ENCODE results near the gene FHOD3.
A peak's percentile ranks its signal among the peaks of the same experiment; 100 is the strongest.
"Not testable (repeated sequence)": the region's sequence is repeated elsewhere in the genome, so short reads cannot be mapped to it uniquely, and the experiment has no call there.

FHOD3 gene

DNA sequence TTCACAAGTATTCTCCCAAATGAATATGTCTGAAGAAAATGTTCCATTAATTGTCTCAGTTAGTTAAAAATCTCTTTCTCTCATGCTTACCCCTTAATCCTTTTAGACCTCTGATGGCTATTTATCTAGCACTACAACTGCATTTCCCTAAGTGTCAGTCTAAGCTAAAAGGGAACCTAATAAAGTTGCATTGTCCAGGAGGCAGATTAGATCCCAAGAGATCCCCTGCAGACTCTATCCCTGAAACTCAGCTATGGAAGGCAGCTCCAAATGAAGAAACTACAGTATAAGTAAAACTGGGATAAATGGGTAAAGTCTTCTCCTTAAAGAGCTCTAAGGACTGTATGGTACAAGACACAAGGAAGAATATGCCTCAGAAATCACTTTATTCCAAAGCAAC, 518.6 kb downstream of the FHOD3 start:
- DNase-seq: not testable (repeated sequence)

DNA sequence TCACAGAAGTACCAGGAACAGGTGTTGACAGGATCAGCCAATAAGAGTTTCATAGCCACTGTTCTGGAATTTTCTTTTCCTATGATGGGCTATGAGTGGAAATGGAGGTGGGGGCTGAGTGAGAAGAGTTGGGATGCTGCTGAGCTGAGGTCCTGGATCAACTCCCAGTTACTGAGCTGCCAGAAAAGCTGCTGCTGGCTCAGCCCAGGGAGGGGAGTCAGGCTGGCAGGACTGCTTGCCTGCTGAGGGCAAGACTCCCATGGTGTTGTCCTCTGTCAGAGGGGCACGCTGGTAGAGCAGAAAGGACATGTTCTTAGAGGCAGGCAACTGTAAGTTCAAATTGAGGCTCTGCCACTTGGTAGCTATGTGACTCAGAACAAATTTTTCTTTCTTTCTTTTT, 519.5 kb downstream of the FHOD3 start:
- DNase-seq: no peak

DNA sequence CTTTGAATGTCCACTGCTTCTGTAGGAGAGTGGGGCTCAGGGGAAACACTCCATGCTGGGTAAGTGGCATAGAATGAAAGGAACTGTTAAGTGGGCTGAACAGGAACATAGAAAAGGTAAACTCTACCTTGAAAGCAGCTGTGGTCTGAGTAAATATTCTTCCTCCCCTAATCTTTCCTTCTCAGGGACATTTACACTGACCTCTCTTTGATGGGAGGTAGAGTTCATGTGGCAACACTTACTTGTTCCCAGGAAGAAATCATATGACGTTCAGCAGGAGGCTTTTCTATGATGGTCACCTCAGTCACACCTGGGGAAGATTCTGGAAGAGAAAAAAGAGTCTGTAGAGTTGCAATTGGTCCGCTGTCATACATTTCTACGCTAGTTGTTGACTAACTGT, 521.1 kb downstream of the FHOD3 start:
- DNase-seq: no peak

DNA sequence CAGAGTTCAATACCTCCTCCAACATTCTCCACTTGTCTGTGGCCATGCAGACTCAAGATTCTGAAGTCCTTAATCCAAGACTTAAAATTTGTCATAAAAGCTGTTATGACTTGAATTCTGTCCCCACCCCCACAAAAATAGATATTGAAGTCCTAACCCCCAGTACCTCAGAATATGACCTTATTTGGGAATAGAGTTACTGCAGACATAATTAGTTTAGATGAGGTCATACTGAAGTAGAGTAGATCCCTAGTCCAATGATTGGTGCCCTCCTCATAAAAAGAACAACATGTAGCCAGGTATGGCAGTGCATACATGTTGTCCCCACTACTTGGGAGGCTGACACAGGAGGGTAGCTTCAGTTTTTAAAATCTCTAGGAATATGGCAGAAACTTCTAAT, 522.1 kb downstream of the FHOD3 start:
- no peak for DNase-seq

DNA sequence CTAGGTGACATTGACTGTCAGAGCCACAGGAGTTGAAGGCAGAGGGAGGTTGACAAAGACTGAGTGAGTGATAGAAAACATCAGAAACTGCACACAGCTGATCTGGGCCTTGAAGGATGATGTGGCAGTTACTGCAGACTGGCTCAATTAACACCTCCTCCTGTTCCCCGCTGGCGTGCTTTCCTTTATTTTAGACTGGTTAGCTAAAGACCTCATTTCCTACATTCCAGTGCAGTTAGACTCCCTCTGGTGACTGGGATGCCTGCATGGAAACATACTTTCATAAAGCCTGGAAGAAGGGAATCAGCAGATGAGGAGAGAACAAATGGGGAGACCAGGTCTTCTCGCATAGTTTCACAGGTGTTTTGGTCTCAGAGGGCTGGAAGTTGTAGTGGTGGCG, 524.2 kb downstream of the FHOD3 start:
- no peak for DNase-seq

DNA sequence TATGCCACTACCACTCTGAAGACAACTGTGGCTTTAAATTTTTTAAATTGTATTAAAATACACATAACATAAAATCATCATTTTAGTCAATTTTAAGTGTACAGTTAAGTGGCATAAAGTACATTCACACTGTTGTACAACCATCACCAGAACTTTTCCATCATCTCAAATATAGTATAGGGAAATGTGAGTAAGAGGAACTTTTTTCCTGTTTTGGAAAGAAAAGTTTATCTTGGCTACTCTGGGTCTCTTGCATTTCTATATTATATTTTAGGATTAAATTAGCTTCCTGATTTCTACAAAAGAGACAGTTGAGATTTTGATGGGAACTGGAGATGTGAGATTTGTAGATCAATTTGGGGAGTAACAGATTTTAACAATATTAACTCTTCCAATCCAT, 528.0 kb downstream of the FHOD3 start:
- DNase-seq: no peak

DNA sequence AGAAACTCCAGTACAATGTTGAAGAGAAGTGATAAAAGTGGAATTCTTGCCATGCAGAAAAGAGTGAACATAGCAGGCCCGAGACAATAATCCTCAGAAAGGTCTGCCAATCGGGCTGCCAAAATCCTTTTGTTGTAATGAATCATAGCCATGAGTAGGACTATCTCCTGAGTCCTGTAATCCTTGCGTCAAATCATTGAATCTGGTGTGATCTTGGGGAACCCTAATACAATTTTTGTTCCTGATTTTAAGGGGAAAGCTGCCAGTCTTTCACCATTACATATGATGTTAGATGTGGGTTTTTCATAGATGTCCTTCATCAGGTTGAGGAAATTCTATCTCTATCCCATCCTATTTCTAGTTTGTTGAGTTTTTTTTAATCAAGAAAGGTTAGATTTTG, 529.0 kb downstream of the FHOD3 start:
- no peak for DNase-seq

DNA sequence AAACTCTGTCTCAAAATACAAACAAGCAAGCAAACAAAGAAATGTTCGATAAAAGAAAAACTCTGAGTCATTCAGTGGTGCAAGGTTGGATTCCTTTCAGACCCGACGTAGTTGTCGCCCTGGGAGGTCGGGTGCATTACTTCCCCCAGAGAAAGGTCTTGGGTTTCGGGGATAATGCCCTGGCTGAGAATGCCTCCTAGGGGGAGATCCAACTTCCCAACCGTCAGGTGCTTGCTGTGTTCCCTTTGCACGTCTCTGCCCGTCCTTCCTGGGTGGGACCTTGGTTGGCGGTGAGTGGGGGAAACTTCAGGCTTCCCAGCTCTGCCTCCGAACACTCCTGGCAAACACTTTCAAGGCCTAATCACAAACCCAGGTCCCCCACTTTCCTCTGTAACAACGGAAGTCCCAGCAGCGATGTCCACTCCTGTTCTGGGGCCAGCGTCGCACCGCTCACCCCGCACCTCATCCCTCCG, 530.7 kb downstream of the FHOD3 start:
- peak; percentile 10 for DNase-seq

DNA sequence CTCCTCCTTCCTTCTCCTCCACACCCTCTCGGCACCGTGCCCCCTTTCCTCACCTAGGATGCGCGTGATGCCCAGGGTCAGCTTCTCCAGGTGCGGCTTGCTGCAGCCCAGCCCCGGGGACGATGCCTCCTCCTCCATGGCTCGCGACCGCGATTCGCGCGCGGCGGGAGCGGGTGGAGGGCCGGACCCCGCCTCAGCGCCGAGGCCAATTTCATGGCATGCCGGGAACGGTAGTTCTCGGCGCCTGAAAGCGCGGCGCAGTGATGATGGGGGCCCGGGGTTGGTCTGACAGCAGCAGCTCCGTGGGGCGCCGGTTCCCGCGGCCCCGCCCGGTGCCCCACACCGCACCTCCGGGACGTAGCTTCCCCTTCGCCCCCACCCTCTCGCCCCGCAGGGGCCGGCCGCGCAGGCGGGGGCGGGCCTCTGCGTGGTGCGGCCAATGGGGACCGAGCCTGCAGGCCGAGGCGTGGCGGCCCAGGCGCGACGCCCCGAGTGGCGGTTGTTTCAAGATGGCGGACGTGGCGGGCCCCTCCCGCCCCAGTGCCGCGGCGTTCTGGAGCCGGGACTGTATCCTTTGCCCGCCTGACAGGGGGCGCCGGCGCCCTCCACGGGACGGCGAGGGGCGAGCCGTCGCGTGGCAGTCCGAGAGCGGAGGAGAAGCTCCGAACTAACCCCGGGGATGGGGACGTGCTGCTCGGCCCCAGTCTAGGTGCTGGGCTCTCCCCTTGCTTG, 531.3 kb downstream of the FHOD3 start, which contains the start of the genes KIAA1328 and TPGS2:
Gene KIAA1328 (plus strand): TSS at position 498 of the 732 bp plus-strand sequence. CDS start 12 bp downstream, at position 510.
Gene TPGS2 (minus strand): TSS at position 373 of the 732 bp plus-strand sequence. CDS start 235 bp downstream, at position 138.
- DNase-seq: peak; percentile 83
